OCI-M2 (cell line): ENCODE results near the gene SLC12A4.
"Not testable (repeated sequence)": the region's sequence is repeated elsewhere in the genome, so short reads cannot be mapped to it uniquely, and the experiment has no call there.

ENCODE experiments used
- DNase-seq: peaks from one replicate; lab custom pipeline; 2025; ENCODE audit not compliant: unreplicated experiment; lab: John Stamatoyannopoulos, UW

The SLC12A4 gene

GRCh38 chr16:67928561-67929364 lies 39.7 kb downstream of the SLC12A4 start:
- DNase-seq, result no peak

DNA sequence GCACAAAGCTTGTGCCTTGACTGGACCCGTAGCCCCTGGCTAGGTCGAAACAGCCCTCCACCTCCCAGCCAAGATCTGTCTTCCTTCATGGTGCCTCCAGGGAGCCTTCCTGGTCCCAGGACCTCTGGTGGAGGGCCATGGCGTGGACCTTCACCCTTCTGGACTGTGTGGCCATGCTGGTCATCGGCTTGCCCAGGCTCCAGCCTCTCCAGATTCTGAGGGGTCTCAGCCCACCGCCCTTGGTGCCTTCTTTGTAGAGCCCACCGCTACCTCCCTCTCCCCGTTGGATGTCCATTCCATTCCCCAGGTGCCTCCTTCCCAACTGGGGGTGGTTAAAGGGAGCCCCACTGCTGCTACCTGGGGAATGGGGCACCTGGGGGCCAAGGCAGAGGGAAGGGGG lies 40.3 kb downstream of the SLC12A4 start:
- DNase-seq, result no peak

GRCh38 chr16:67927131-67927941 lies 41.1 kb downstream of the SLC12A4 start:
- no peak for DNase-seq

GRCh38 chr16:67926181-67926750 lies 42.2 kb downstream of the SLC12A4 start:
- no peak for DNase-seq

- DNase-seq, result no peak
These were observed 44.1 kb downstream of the SLC12A4 start for GRCh38 chr16:67924140-67924906.

DNA sequence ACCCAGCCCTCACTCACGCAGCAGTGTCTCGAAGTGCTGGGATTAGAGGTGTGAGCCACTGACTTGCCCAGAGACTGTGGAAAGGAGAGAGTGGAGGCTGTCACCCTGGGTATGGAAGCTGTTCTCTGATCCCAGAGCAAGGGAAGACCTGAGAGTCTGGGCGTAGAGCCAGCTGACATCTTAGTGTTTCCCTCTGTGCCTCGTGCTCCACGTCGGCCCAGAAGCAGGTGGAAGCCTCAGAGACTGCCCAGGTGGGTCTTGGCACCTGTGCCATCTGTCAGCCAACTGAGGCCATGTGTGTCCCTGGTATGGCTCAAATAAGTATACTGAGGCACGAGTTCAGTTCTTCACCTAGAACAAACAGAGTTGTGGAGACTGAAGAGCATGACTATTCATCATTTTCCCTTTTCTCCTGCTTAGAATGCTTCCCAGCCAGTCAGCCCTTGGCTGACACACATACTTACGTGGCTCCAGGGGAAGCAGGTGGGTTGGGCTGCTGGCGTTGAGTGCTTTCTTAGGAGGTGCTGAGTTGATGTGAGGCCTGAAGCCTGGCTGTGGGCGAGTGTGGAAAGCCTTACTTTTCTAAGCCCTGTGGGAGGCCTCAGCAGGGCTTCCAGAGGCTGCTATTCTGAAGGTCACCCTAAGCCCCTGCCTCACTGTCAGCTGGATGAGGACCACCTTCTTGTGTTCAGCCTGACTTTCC lies 44.9 kb downstream of the SLC12A4 start:
- no peak for DNase-seq

- DNase-seq, result no peak
These were observed 45.7 kb downstream of the SLC12A4 start for GRCh38 chr16:67922740-67923139.

DNA sequence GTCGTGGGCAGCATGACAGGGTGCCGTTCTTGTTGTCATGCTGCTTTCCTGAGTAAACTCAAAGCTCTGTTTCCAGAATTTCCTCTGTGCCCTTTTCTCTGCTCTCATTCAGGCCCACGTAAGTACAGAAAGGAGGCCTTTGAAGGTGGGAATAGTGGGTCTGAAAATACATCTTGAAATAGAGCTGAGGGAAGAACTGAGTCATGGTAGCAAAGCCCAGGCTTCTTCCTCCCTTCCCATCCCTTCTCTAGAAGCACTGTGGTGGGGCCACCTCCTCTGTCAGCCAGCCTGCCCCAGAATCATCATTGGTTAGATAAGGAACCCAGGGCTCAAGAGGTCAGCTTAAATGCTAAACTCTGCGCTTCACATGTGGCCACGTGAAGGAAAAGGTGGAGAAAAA lies 46.2 kb downstream of the SLC12A4 start:
- DNase-seq, result no peak

- DNase-seq, result no peak
These were observed 48.7 kb downstream of the SLC12A4 start for GRCh38 chr16:67919622-67920221.

- no peak for DNase-seq
These were observed 50.6 kb downstream of the SLC12A4 start for GRCh38 chr16:67917852-67918236.

GRCh38 chr16:67917140-67917851 lies 51.1 kb downstream of the SLC12A4 start:
- no peak for DNase-seq

DNA sequence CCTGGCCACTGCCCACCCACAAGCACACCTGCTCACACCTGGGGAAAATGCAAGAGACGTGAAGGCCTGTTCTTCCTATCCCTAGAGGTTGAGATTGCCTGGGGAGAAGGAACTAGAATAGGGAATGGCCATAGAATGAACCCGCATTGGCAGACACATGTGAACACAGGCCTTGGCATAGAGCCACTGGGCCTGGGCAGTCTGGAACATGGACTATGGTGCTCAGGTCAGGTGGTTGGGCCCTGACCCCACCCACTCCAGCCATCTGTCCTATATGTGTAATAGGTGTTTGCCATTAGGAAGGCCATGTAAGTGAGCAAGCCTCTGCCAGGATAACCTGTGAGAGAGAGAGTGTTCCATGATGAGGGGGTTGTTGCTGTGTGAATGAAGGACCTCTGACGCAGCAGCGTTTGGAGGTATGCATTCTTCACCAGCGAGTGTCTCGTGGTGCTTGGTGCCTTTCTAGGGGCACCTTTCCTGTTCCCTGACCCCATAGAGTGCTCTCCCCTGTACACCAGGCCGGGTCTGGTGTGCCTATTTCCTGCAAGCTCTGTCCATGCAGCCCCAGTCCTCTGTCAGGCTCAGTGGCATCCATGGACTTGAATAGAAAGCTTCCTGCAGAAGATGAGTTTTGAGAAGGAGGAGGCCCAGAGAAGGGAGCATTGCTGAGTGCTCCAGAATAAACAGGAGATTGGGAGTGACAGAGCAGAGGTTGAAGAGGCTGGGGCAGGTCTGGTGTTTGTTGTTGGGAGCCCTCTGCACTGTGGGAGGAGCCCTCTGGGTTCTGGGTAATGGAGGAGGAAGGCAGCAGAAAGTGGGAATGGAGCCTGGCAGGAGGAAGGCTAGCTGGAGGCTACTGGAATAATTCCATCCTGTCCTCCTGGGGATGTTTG lies 52.4 kb downstream of the SLC12A4 start:
- no peak for DNase-seq

- DNase-seq, result not testable (repeated sequence)
These were observed 53.0 kb downstream of the SLC12A4 start for GRCh38 chr16:67915496-67915769.

- DNase-seq, result no peak
These were observed 53.5 kb downstream of the SLC12A4 start for GRCh38 chr16:67914758-67915495.

DNA sequence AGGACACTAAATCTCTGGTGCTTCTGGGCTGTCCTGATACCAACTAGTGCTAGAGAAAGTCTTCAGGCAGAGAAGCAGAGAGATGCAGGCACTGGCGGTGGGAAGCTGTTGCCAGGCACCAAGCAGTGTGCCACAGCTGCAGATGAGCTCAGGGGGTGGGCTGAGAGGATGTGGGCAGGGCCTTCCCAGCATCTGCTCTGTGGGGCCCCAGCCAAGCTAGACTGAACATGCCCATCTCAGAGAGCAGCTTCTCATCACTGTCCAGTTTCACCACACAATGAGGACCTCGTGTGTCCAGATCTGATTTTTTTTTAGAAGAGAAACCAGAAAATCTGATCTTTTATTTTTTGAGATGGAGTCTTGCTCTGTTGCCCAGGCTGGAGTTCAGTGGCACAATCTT lies 58.3 kb downstream of the SLC12A4 start:
- no peak for DNase-seq

GRCh38 chr16:67909056-67909742 lies 59.2 kb downstream of the SLC12A4 start:
- DNase-seq, result no peak

DNA sequence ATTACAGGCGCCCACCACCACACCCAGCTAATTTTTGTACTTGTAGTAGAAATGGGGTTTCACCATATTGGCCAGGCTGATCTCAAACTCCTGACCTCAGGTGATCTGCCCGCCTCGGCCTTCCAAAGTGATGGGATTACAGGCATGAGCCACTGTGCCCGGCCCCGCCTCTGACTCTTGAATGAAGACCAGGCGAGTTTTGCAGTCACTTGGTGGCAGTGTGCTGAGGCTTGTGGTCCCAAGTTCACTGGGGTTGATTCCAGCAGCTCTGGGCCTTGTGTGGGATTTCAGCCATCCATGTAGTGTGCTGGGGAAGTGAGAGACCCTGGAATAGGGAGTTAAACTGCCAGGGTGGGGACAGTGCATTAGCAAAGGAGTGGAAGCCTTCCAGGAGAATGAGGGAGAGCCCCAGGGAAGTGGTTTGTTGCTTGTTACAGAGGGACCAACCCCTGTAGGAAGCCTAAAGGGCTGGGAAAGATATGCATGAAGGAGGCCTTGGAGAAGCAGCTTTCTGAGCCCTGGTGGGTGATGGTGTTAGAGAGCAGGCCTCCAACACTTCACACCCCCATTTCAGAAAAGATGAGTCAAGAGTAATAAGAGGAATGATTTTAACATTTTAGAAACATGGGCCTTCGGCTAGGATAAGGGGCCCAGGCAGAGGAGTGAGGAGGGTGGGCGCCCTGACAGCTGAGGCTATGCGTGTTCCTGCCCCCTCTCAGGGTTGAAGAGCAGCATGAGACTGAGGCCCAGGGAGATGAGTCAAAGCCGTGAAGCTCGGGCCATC lies 60.8 kb downstream of the SLC12A4 start:
- DNase-seq, result no peak
